Esophagus squamous epithelium (tissue), 4 donors: ENCODE measurements around the gene THOC6.

ENCODE experiments used
- POLR2A ChIP-seq, 4 donors: fragments of 450-650 bp; IDR thresholded peaks; one replicate each; pipeline ENCODE4 v1.6.1; 2017; ENCODE audit warnings: antibody characterized with exemption in 4 of 4, mild to moderate bottlenecking in 4 of 4, moderate library complexity in 3 of 4
- TF ChIP-seq, protein P1 (sequence below), 6 experiments: fragments of 450-650 bp in 4 of 6; fragments of 200-600 bp in 2 of 6; sonication (generic) in 2 of 6; IDR thresholded peaks; one replicate each; pipeline ENCODE4 v1.5.1; 2016 to 2019; ENCODE audit warnings: antibody characterized with exemption in 6 of 6, mild to moderate bottlenecking in 4 of 6, moderate library complexity in 4 of 6

- TF ChIP-seq, protein P1, sequence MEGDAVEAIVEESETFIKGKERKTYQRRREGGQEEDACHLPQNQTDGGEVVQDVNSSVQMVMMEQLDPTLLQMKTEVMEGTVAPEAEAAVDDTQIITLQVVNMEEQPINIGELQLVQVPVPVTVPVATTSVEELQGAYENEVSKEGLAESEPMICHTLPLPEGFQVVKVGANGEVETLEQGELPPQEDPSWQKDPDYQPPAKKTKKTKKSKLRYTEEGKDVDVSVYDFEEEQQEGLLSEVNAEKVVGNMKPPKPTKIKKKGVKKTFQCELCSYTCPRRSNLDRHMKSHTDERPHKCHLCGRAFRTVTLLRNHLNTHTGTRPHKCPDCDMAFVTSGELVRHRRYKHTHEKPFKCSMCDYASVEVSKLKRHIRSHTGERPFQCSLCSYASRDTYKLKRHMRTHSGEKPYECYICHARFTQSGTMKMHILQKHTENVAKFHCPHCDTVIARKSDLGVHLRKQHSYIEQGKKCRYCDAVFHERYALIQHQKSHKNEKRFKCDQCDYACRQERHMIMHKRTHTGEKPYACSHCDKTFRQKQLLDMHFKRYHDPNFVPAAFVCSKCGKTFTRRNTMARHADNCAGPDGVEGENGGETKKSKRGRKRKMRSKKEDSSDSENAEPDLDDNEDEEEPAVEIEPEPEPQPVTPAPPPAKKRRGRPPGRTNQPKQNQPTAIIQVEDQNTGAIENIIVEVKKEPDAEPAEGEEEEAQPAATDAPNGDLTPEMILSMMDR (IDR thresholded peaks at IDR 0.05): no peak
- no peak for TF ChIP-seq POLR2A (IDR thresholded peaks at IDR 0.05)
These were observed 48.6 kb upstream of the THOC6 start for GRCh38 chr16:2975161-2975795.
